RWPE1 (cell line): ENCODE data around the gene TTC21B.

Experiments used
- CTCF ChIA-PET: fragments of 350-600 bp; sonication (Branson Sonifier 250); formaldehyde crosslinking; extraction: SDS; loops from one replicate; lab custom pipeline; 2021; lab: Yijun Ruan, JAX
- POLR2A ChIA-PET: fragments of 400-600 bp; formaldehyde crosslinking; extraction: SDS; loops from one replicate; lab custom pipeline; 2020; ENCODE audit warnings: antibody characterized with exemption; ENCODE audit not compliant: low non-redundant PET; lab: Yijun Ruan, JAX
- DNase-seq: peaks from one replicate; pipeline ENCODE4 v3.0.0; 2012; ENCODE audit warnings: low spot score
- H3K27ac ChIP-seq: fragments of 450-650 bp; 2 replicates; pipeline ENCODE4 v1.5.1; 2017
- CTCF ChIP-seq: fragments of 450-650 bp; conservative IDR thresholded peaks from 2 replicates; pipeline ENCODE4 v1.5.1; 2017; ENCODE audit warnings: low read depth, mild to moderate bottlenecking

TTC21B gene

GRCh38 chr2:165933211-165933910 lies 20.2 kb downstream of the TTC21B start:
- ChIA-PET POLR2A (no interaction called here), CTCF (interaction anchor here (0.7 to 1.1 kb wide), 2 partner anchors 45 to 59 kb away, joined by 3 read pairs; no protein-coding TSS in a partner anchor)
- no peak overlapping the region for H3K27ac ChIP-seq
- DNase-seq: no peak
- TF ChIP-seq CTCF: no peak

GRCh38 chr2:165927774-165928173 lies 25.8 kb downstream of the TTC21B start:
- DNase-seq: no peak
- no peak for TF ChIP-seq CTCF
- ChIA-PET POLR2A (no interaction called here), CTCF (no interaction called here)
- H3K27ac ChIP-seq: no peak overlapping the region

GRCh38 chr2:165927353-165927752 lies 26.2 kb downstream of the TTC21B start:
- no peak for DNase-seq
- H3K27ac ChIP-seq: no peak overlapping the region
- CTCF ChIA-PET: no interaction called here
- POLR2A ChIA-PET: no interaction called here
- no peak for TF ChIP-seq CTCF

- H3K27ac ChIP-seq: no peak overlapping the region
- POLR2A ChIA-PET: no interaction called here
- TF ChIP-seq CTCF: no peak
- CTCF ChIA-PET: no interaction called here
- no peak for DNase-seq
Measured at GRCh38 chr2:165924946-165925345, 28.6 kb downstream of the TTC21B start.

- TF ChIP-seq CTCF: no peak
- H3K27ac ChIP-seq: no peak overlapping the region
- DNase-seq: no peak
- POLR2A ChIA-PET: no interaction called here
- CTCF ChIA-PET: no interaction called here
Measured at GRCh38 chr2:165920748-165921147, 32.8 kb downstream of the TTC21B start.

GRCh38 chr2:165913636-165914035 lies 39.9 kb downstream of the TTC21B start:
- no peak overlapping the region for H3K27ac ChIP-seq
- ChIA-PET CTCF (interaction anchor here (0.6 kb wide), 1 partner anchor 34 kb away, joined by 3 read pairs; no protein-coding TSS in a partner anchor), POLR2A (no interaction called here)
- DNase-seq: no peak
- TF ChIP-seq CTCF: no peak
